ENCODE data around the gene OPRL1.
A peak's percentile ranks its signal among the peaks of the same experiment; 100 is the strongest.

Gene OPRL1

GRCh38 chr20:64108731-64109681 lies 29.1 kb downstream of the OPRL1 start:
- no peak for TF ChIP-seq CTCF (IDR thresholded peaks at IDR 0.05; ENCODE audit: insufficient read depth, missing control alignments)
- no peak for DNase-seq (ENCODE audit: insufficient read length, low spot score)
- no peak for FAIRE-seq

GRCh38 chr20:64109831-64110391 lies 30.0 kb downstream of the OPRL1 start:
- FAIRE-seq (no peak), DNase-seq (ENCODE audit: insufficient read length, low spot score) (no peak)
- TF ChIP-seq CTCF (IDR thresholded peaks at IDR 0.05; ENCODE audit: insufficient read depth, missing control alignments) = no peak

- TF ChIP-seq CTCF (IDR thresholded peaks at IDR 0.05; ENCODE audit: insufficient read depth, missing control alignments) = no peak
- no peak for DNase-seq (ENCODE audit: insufficient read length, low spot score)
- FAIRE-seq = no peak
Observed at GRCh38 chr20:64110411-64111068, 30.7 kb downstream of the OPRL1 start.

GRCh38 chr20:64111841-64112641 lies 32.2 kb downstream of the OPRL1 start:
- peak; percentile 46 for DNase-seq (ENCODE audit: insufficient read length, low spot score)
- TF ChIP-seq CTCF (IDR thresholded peaks at IDR 0.05; ENCODE audit: insufficient read depth, missing control alignments) = no peak
- FAIRE-seq = no peak

- no peak for TF ChIP-seq CTCF (IDR thresholded peaks at IDR 0.05; ENCODE audit: insufficient read depth, missing control alignments)
- no peak for DNase-seq (ENCODE audit: insufficient read length, low spot score)
- no peak for FAIRE-seq
Observed at GRCh38 chr20:64112691-64113443, 33.0 kb downstream of the OPRL1 start.

- no peak for TF ChIP-seq CTCF (IDR thresholded peaks at IDR 0.05; ENCODE audit: insufficient read depth, missing control alignments)
- DNase-seq (ENCODE audit: insufficient read length, low spot score) (no peak), FAIRE-seq (no peak)
Observed at GRCh38 chr20:64113444-64113775, 33.5 kb downstream of the OPRL1 start.
